H9 (cell line): ENCODE data around the gene KLHDC8A. TPM values are rescaled to one million over a fixed set of nuclear protein-coding genes. Genes with fewer than 3 reads are reported as not detected.
"Not testable (repeated sequence)": the region's sequence is repeated elsewhere in the genome, so short reads cannot be mapped to it uniquely, and the experiment has no call there.

Experiments used
- DNase-seq: peaks from one replicate; pipeline ENCODE4 v3.0.0-alpha.2; 2017
- H2AFZ ChIP-seq: one replicate; pipeline ENCODE4 v1.6.1; 2013; ENCODE audit warnings: mild to moderate bottlenecking, low read length, control low read depth, moderate library complexity
- H2AK5ac ChIP-seq: 2 replicates; pipeline ENCODE4 v1.6.1; 2013; ENCODE audit warnings: low read length, control low read depth, mixed read lengths; ENCODE audit not compliant: insufficient read length
- H2BK120ac ChIP-seq: one replicate; pipeline ENCODE4 v1.6.1; 2013; ENCODE audit warnings: low read depth, mild to moderate bottlenecking, low read length, control low read depth, inconsistent platforms; ENCODE audit not compliant: poor library complexity, severe bottlenecking
- H2BK12ac ChIP-seq: 2 replicates; pipeline ENCODE4 v1.6.1; 2013; ENCODE audit warnings: low read length, control low read depth, mixed read lengths, low read depth; ENCODE audit not compliant: insufficient read length
- H2BK15ac ChIP-seq: 2 replicates; pipeline ENCODE4 v1.6.1; 2013; ENCODE audit warnings: low read depth, low read length, control low read depth
- H2BK20ac ChIP-seq: one replicate; pipeline ENCODE4 v1.6.1; 2013; ENCODE audit warnings: low read depth, mild to moderate bottlenecking, low read length, control low read depth, inconsistent platforms; ENCODE audit not compliant: poor library complexity, severe bottlenecking
- H2BK5ac ChIP-seq: 2 replicates; pipeline ENCODE4 v1.6.1; 2013; ENCODE audit warnings: low read length, control low read depth, mixed read lengths; ENCODE audit not compliant: insufficient read length
- H3K14ac ChIP-seq: 2 replicates; pipeline ENCODE4 v1.6.1; 2013; ENCODE audit warnings: low read length, control low read depth; ENCODE audit not compliant: insufficient read depth
- H3K18ac ChIP-seq: 2 replicates; pipeline ENCODE4 v1.6.1; 2013; ENCODE audit warnings: low read depth, mild to moderate bottlenecking, mixed read lengths, low read length, control low read depth; ENCODE audit not compliant: insufficient read length
- H3K23ac ChIP-seq: 2 replicates; pipeline ENCODE4 v1.6.1; 2013; ENCODE audit warnings: low read length, control low read depth, mixed read lengths, low read depth; ENCODE audit not compliant: insufficient read length
- H3K23me2 ChIP-seq: 2 replicates; pipeline ENCODE4 v1.6.1; 2013; ENCODE audit warnings: low read depth, mild to moderate bottlenecking, mixed read lengths, low read length, control low read depth; ENCODE audit not compliant: insufficient read length, poor library complexity, severe bottlenecking
- H3K27ac ChIP-seq: 2 replicates; pipeline ENCODE4 v1.5.1; 2013; ENCODE audit warnings: low read length, control low read depth, mixed read lengths, low read depth; ENCODE audit not compliant: insufficient read length
- H3K27me3 ChIP-seq: 2 replicates; pipeline ENCODE4 v1.6.1; 2013; ENCODE audit warnings: low read length, control low read depth, inconsistent platforms; ENCODE audit not compliant: insufficient read depth
- H3K4ac ChIP-seq: 2 replicates; pipeline ENCODE4 v1.6.1; 2013; ENCODE audit warnings: low read depth, mild to moderate bottlenecking, control low read depth, inconsistent platforms, low read length, moderate library complexity
- H3K4me1 ChIP-seq: 2 replicates; pipeline ENCODE4 v1.6.1; 2013; ENCODE audit warnings: low read length, control low read depth, inconsistent platforms; ENCODE audit not compliant: insufficient read depth
- H3K4me2 ChIP-seq: 2 replicates; pipeline ENCODE4 v1.6.1; 2013; ENCODE audit warnings: low read length, control low read depth, mixed read lengths; ENCODE audit not compliant: insufficient read length, insufficient read depth
- H3K56ac ChIP-seq: 2 replicates; pipeline ENCODE4 v1.6.1; 2013; ENCODE audit warnings: low read depth, mild to moderate bottlenecking, mixed read lengths, low read length, control low read depth; ENCODE audit not compliant: insufficient read length
- H3K79me1 ChIP-seq: 2 replicates; pipeline ENCODE4 v1.6.1; 2013; ENCODE audit warnings: low read depth, mild to moderate bottlenecking, moderate library complexity, low read length, control low read depth, inconsistent platforms; ENCODE audit not compliant: insufficient read depth, poor library complexity, severe bottlenecking
- H3K79me2 ChIP-seq: 2 replicates; pipeline ENCODE4 v1.6.1; 2013; ENCODE audit warnings: low read length, control low read depth, inconsistent platforms; ENCODE audit not compliant: insufficient read depth
- H3K9ac ChIP-seq: 2 replicates; pipeline ENCODE4 v1.6.1; 2013; ENCODE audit warnings: low read length, control low read depth, mixed read lengths; ENCODE audit not compliant: insufficient read length; ENCODE audit errors: extremely low read depth
- H3K9me3 ChIP-seq: one replicate; pipeline ENCODE4 v1.6.1; 2013; ENCODE audit warnings: low read depth, low read length, inconsistent platforms; ENCODE audit not compliant: control insufficient read depth
- H3T11ph ChIP-seq: one replicate; pipeline ENCODE4 v1.6.1; 2013; ENCODE audit warnings: mild to moderate bottlenecking, low read length, control low read depth, inconsistent platforms
- H4K20me1 ChIP-seq: one replicate; pipeline ENCODE4 v1.6.1; 2013; ENCODE audit not compliant: control insufficient read depth, insufficient read length, insufficient read depth
- H4K5ac ChIP-seq: 2 replicates; pipeline ENCODE4 v1.6.1; 2013; ENCODE audit warnings: low read depth, mild to moderate bottlenecking, mixed read lengths, low read length, control low read depth; ENCODE audit not compliant: insufficient read length
- H4K8ac ChIP-seq: replicated peaks from 2 replicates; pipeline ENCODE4 v1.6.1; 2013; ENCODE audit warnings: low read length, control low read depth, mixed read lengths, low read depth; ENCODE audit not compliant: insufficient read length
- H4K91ac ChIP-seq: 2 replicates; pipeline ENCODE4 v1.6.1; 2013; ENCODE audit warnings: low read depth, mild to moderate bottlenecking, moderate library complexity, mixed read lengths, low read length, control low read depth; ENCODE audit not compliant: insufficient read length
- H3K27ac Mint-ChIP-seq, 3 experiments: 2 replicates in 2 of 3; 3 replicates in 1 of 3; pipeline ENCODE4 v1.8.0; 2020 to 2021; ENCODE audit warnings: mixed read lengths in 3 of 3, mild to moderate bottlenecking in 1 of 3, moderate library complexity in 1 of 3
- H3K27me3 Mint-ChIP-seq: 2 replicates; pipeline ENCODE4 v1.8.0; 2021; ENCODE audit warnings: low read depth, mild to moderate bottlenecking, moderate library complexity, mixed read lengths
- H3K36me3 Mint-ChIP-seq, 3 experiments: 2 replicates in 2 of 3; 3 replicates in 1 of 3; pipeline ENCODE4 v1.8.0; 2020 to 2021; ENCODE audit warnings: low read depth in 3 of 3, mixed read lengths in 3 of 3; ENCODE audit not compliant: insufficient read depth in 1 of 3
- H3K4me1 Mint-ChIP-seq, 2 experiments: 2 replicates each; pipeline ENCODE4 v1.8.0; 2020; ENCODE audit warnings: mixed read lengths in 2 of 2
- H3K4me3 Mint-ChIP-seq, 2 experiments: 2 replicates in 1 of 2; 3 replicates in 1 of 2; pipeline ENCODE4 v1.8.0; 2020 to 2021; ENCODE audit warnings: mild to moderate bottlenecking in 2 of 2, mixed read lengths in 2 of 2, moderate library complexity in 1 of 2
- H3K9me3 Mint-ChIP-seq, 2 experiments: 2 replicates in 1 of 2; 3 replicates in 1 of 2; pipeline ENCODE4 v1.8.0; 2020; ENCODE audit warnings: mild to moderate bottlenecking in 2 of 2, mixed read lengths in 2 of 2, moderate library complexity in 1 of 2
- WGBS: extraction: QIAGEN DNeasy Blood & Tissue Kit; methylation state at CpG from one replicate; pipeline ENCODE4 v1.1.7; 2013; ENCODE audit warnings: missing lambda C conversion rate, low lambda C conversion rate, mixed read lengths; ENCODE audit not compliant: insufficient read length; ENCODE audit errors: extremely low coverage; 5-methylcytosine and 5-hydroxymethylcytosine counted together
- total RNA-seq: library from RNA; stranded (reverse); gene quantifications from 2 replicates; pipeline ENCODE4 v1.2.1, GENCODE V29; 2021

KLHDC8A gene
- total RNA-seq, 1 experiment from 2014 or later: 0.96 TPM

- not testable (repeated sequence) for H3K27ac ChIP-seq, H3K4me1 Mint-ChIP-seq, H2BK20ac ChIP-seq, H2AFZ ChIP-seq, H3K4me2 ChIP-seq, H2AK5ac ChIP-seq, H3K14ac ChIP-seq, H2BK120ac ChIP-seq, H4K20me1 ChIP-seq, H4K91ac ChIP-seq, H3K4me1 ChIP-seq, H3K23me2 ChIP-seq, H4K8ac ChIP-seq, H3K4me3 Mint-ChIP-seq, H3K18ac ChIP-seq, H4K5ac ChIP-seq, H2BK15ac ChIP-seq, H3T11ph ChIP-seq, H3K27ac Mint-ChIP-seq, H3K79me2 ChIP-seq, H3K23ac ChIP-seq, DNase-seq, H3K79me1 ChIP-seq, H2BK5ac ChIP-seq, H3K27me3 ChIP-seq, H2BK12ac ChIP-seq, H3K9me3 ChIP-seq, H3K4ac ChIP-seq, H3K9ac ChIP-seq, H3K56ac ChIP-seq
- Mint-ChIP-seq H3K36me3 (peaks cover 7 to 17% (median 12%) of the 10 kb centered on the region in 3 experiments; a peak in 6 of 7 replicates), H3K27me3 (peaks cover 25% of the 10 kb centered on the region), H3K9me3 (peaks cover 11 to 18% of the 10 kb centered on the region in 2 experiments)
- no CpG with 5 or more reads among the region's 3 CpGs for WGBS
Measured at GRCh38 chr1:205404484-205404883, 47.8 kb upstream of the KLHDC8A start.
